SK-N-SH (cell line): ENCODE results near the gene CASQ1. TPM values are rescaled to one million over a fixed set of nuclear protein-coding genes. Genes with fewer than 3 reads are reported as not detected.

ENCODE experiments used
- CTCF ChIA-PET: fragments of 300-600, 350-600 bp; formaldehyde crosslinking; extraction: SDS; loops from one replicate; lab custom pipeline; 2021; lab: Yijun Ruan, JAX
- POLR2A ChIA-PET: fragments of 350-600 bp; sonication (Branson Sonifier 250); formaldehyde crosslinking; extraction: SDS; loops from one replicate; lab custom pipeline; 2020; ENCODE audit warnings: antibody characterized with exemption, inconsistent platforms; lab: Yijun Ruan, JAX
- DNase-seq: peaks from one replicate; pipeline ENCODE4 v3.0.0; 2012
- H2AFZ ChIP-seq: fragments of 200-600 bp; sonication (generic); 2 replicates; pipeline ENCODE4 v1.8.1; 2016; ENCODE audit warnings: antibody characterized with exemption, mild to moderate bottlenecking, low read depth
- H3F3A ChIP-seq: fragments of 200-600 bp; sonication (generic); replicated peaks from 2 replicates; pipeline ENCODE3; 2016; ENCODE audit warnings: antibody characterized with exemption, mild to moderate bottlenecking; ENCODE audit not compliant: insufficient read depth
- H3K27ac ChIP-seq, 2 experiments: fragments of 200-500 bp in 1 of 2; fragments of 200-600 bp in 1 of 2; sonication (Bioruptor generic) in 1 of 2; sonication (generic), shearing (Covaris generic) in 1 of 2; 2 replicates each; pipeline versions ENCODE4 v1.5.1 to v1.6.1; 2014 to 2016; ENCODE audit warnings: low read depth in 2 of 2, inconsistent platforms in 1 of 2, low read length in 1 of 2, mild to moderate bottlenecking in 1 of 2, mixed read lengths in 1 of 2
- H3K27me3 ChIP-seq: fragments of 200-600 bp; sonication (generic), shearing (Covaris generic); 2 replicates; pipeline ENCODE4 v1.6.1; 2016; ENCODE audit warnings: mixed run types; ENCODE audit not compliant: insufficient read depth
- H3K36me3 ChIP-seq, 2 experiments: fragments of 200-500 bp in 1 of 2; fragments of 200-600 bp in 1 of 2; sonication (Bioruptor generic) in 1 of 2; sonication (generic) in 1 of 2; replicated peaks in 1 of 2; 2 replicates each; pipeline versions ENCODE3 to v1.5.1; 2014 to 2016; ENCODE audit warnings: low read length in 1 of 2, mild to moderate bottlenecking in 1 of 2; ENCODE audit not compliant: insufficient read depth in 2 of 2, control insufficient read depth in 1 of 2
- H3K4me1 ChIP-seq, 2 experiments: fragments of 200-500 bp in 1 of 2; fragments of 200-600 bp in 1 of 2; sonication (Bioruptor generic) in 1 of 2; sonication (generic), shearing (Covaris generic) in 1 of 2; 2 replicates each; pipeline versions ENCODE4 v1.5.1 to v1.6.1; 2014 to 2016; ENCODE audit warnings: low read depth in 1 of 2, low read length in 1 of 2, mixed run types in 1 of 2; ENCODE audit not compliant: insufficient read depth in 2 of 2, control insufficient read depth in 1 of 2
- H3K4me2 ChIP-seq: fragments of 200-600 bp; sonication (generic), shearing (Covaris generic); 2 replicates; pipeline ENCODE4 v1.6.1; 2017; ENCODE audit warnings: mixed run types
- H3K4me3 ChIP-seq, 2 experiments: fragments of 200-500 bp in 1 of 2; fragments of 200-600 bp in 1 of 2; sonication (Bioruptor generic) in 1 of 2; sonication (generic), shearing (Covaris generic) in 1 of 2; 2 replicates each; pipeline versions ENCODE4 v1.5.1 to v1.8.1; 2014 to 2016; ENCODE audit warnings: low read depth in 2 of 2, inconsistent platforms in 1 of 2, low read length in 1 of 2, mild to moderate bottlenecking in 1 of 2, mixed read lengths in 1 of 2, moderate library complexity in 1 of 2
- H3K79me2 ChIP-seq: fragments of 200-600 bp; sonication (generic); 2 replicates; pipeline ENCODE4 v1.8.1; 2017; ENCODE audit warnings: mild to moderate bottlenecking; ENCODE audit not compliant: insufficient read depth
- H3K9ac ChIP-seq: fragments of 200-600 bp; sonication (generic); 2 replicates; pipeline ENCODE4 v1.6.1; 2017; ENCODE audit warnings: mixed run types
- H3K9me2 ChIP-seq: fragments of 200-600 bp; sonication (generic); 2 replicates; pipeline ENCODE4 v1.6.1; 2017; ENCODE audit warnings: mixed run types
- H3K9me3 ChIP-seq: fragments of 200-600 bp; sonication (generic); 2 replicates; pipeline ENCODE4 v1.6.1; 2017; ENCODE audit warnings: mixed run types, mild to moderate bottlenecking, moderate library complexity
- H4K20me1 ChIP-seq: fragments of 200-600 bp; sonication (generic); 2 replicates; pipeline ENCODE4 v1.6.1; 2017; ENCODE audit warnings: mild to moderate bottlenecking, mixed run types; ENCODE audit not compliant: insufficient read depth
- CHD2 ChIP-seq: fragments of 150-350 bp; IDR thresholded peaks from 2 replicates; pipeline ENCODE4 v1.6.1; 2018; ENCODE audit warnings: low read length; ENCODE audit not compliant: partially characterized antibody
- CTCF ChIP-seq: fragments of 200-600 bp; sonication (generic); IDR thresholded peaks from 2 replicates; pipeline ENCODE4 v1.6.1; 2017; ENCODE audit warnings: antibody characterized with exemption, mild to moderate bottlenecking, moderate library complexity
- ELF1 ChIP-seq: IDR thresholded peaks from 2 replicates; pipeline ENCODE4 v1.4.0; 2012
- EZH2phosphoT487 ChIP-seq: fragments of 200-600 bp; sonication (generic); IDR thresholded peaks from 2 replicates; pipeline ENCODE4 v1.6.1; 2017; ENCODE audit warnings: low read depth, mixed run types, mild to moderate bottlenecking, antibody characterized with exemption, moderate library complexity, borderline replicate concordance
- FOXJ3 ChIP-seq: sonication (generic); formaldehyde crosslinking; IDR thresholded peaks from 2 replicates; pipeline ENCODE4 v1.5.1; 2020; ENCODE audit warnings: mild to moderate bottlenecking, missing genetic modification reagents
- FOXM1 ChIP-seq: IDR thresholded peaks from 2 replicates; pipeline ENCODE4 v1.4.0; 2012; ENCODE audit warnings: low read depth, mild to moderate bottlenecking
- GABPA ChIP-seq: IDR thresholded peaks from 2 replicates; pipeline ENCODE4 v1.4.0; 2012; ENCODE audit warnings: low read depth, mild to moderate bottlenecking
- GATA2 ChIP-seq: sonication (generic); formaldehyde crosslinking; IDR thresholded peaks from 2 replicates; pipeline ENCODE4 v1.5.0; 2020; ENCODE audit warnings: mild to moderate bottlenecking, missing genetic modification reagents
- JUND ChIP-seq: IDR thresholded peaks from 2 replicates; pipeline ENCODE4 v1.4.0; 2012
- MAX ChIP-seq: IDR thresholded peaks from 2 replicates; pipeline ENCODE4 v1.4.0; 2012; ENCODE audit warnings: low read depth
- MEF2A ChIP-seq: IDR thresholded peaks from 2 replicates; pipeline ENCODE4 v1.4.0; 2012; ENCODE audit warnings: low read depth, borderline replicate concordance
- NFIC ChIP-seq: IDR thresholded peaks from 2 replicates; pipeline ENCODE4 v1.4.0; 2012; ENCODE audit warnings: borderline replicate concordance
- POLR2AphosphoS5 ChIP-seq: IDR thresholded peaks from 2 replicates; pipeline ENCODE4 v1.6.1; 2012; ENCODE audit warnings: low read depth, low read length
- RCOR1 ChIP-seq: fragments of 150-350 bp; IDR thresholded peaks from 2 replicates; pipeline ENCODE4 v1.6.1; 2017; ENCODE audit warnings: antibody characterized with exemption, low read length
- RFX5 ChIP-seq: IDR thresholded peaks from 2 replicates; pipeline ENCODE4 v1.6.1; 2012; ENCODE audit warnings: mild to moderate bottlenecking, improper control_type of control experiment, low read length
- RXRA ChIP-seq: IDR thresholded peaks from 2 replicates; pipeline ENCODE4 v1.4.0; 2012; ENCODE audit warnings: low read depth, mild to moderate bottlenecking, borderline replicate concordance
- SMC3 ChIP-seq: IDR thresholded peaks from 2 replicates; pipeline ENCODE4 v1.6.1; 2012; ENCODE audit warnings: low read depth, low read length, improper control_type of control experiment
- TCF12 ChIP-seq: IDR thresholded peaks from 2 replicates; pipeline ENCODE4 v1.4.0; 2012
- TEAD4 ChIP-seq: IDR thresholded peaks from 2 replicates; pipeline ENCODE4 v1.4.0; 2012; ENCODE audit warnings: mild to moderate bottlenecking, borderline replicate concordance; ENCODE audit not compliant: insufficient read depth
- USF2 ChIP-seq: fragments of 150-350 bp; IDR thresholded peaks from 2 replicates; pipeline ENCODE4 v1.6.1; 2017; ENCODE audit warnings: antibody characterized with exemption, low read length, low read depth, borderline replicate concordance
- YY1 ChIP-seq: IDR thresholded peaks from 2 replicates; pipeline ENCODE4 v1.4.0; 2012; ENCODE audit warnings: low read depth, mild to moderate bottlenecking
- ZBTB33 ChIP-seq: IDR thresholded peaks from 2 replicates; pipeline ENCODE4 v1.4.0; 2012; ENCODE audit warnings: low read depth, borderline replicate concordance
- WGBS: methylation state at CpG from one replicate; pipeline ENCODE4 v1.1.6; 2017; ENCODE audit warnings: low lambda C conversion rate; 5-methylcytosine and 5-hydroxymethylcytosine counted together
- polyA plus RNA-seq, 3 experiments: library from polyadenylated mRNA; depleted of rRNA; stranded (reverse); fragments of >200 nt; gene quantifications; 2 replicates each; pipeline ENCODE4 v1.2.3, GENCODE V29; 2012

CASQ1 gene
- polyA plus RNA-seq, 1 of the 3 experiments (the other 2 are of a cell fraction) = 0.08 TPM

GRCh38 chr1:160168016-160168415 lies 22.4 kb upstream of the CASQ1 start:
- H4K20me1 ChIP-seq = no peaks in the 10 kb centered on the region
- H3K9me3 ChIP-seq = no peaks in the 10 kb centered on the region
- H3K4me2 ChIP-seq = no peak overlapping the region
- TF ChIP-seq JUND (no peak), CHD2 (no peak), TEAD4 (no peak), GABPA (no peak), TCF12 (no peak), FOXM1 (no peak), NFIC (no peak), MEF2A (no peak), USF2 (no peak), RCOR1 (no peak)
- H3F3A ChIP-seq = no peaks in the 10 kb centered on the region
- H3K4me1 ChIP-seq = no peaks in the 10 kb centered on the region
- 56% methylated on average over 5 of the region's 5 CpGs for WGBS
- H3K79me2 ChIP-seq = no peaks in the 10 kb centered on the region
- ChIA-PET POLR2A (no interaction called here), CTCF (interaction anchor here (1.0 kb wide), 1 partner anchor 25 kb away, joined by 3 read pairs; no protein-coding TSS in a partner anchor)
- no peaks in the 10 kb centered on the region for H3K36me3 ChIP-seq
- no peak for DNase-seq
- H3K9ac ChIP-seq = no peak overlapping the region
- H3K27ac ChIP-seq = no peak overlapping the region
- peaks cover 10% of the 10 kb centered on the region; the same call in 1 of the 2 replicates for H3K27me3 ChIP-seq
- no peak overlapping the region for H3K4me3 ChIP-seq
- H2AFZ ChIP-seq = no peak overlapping the region
- H3K9me2 ChIP-seq = no peaks in the 10 kb centered on the region

GRCh38 chr1:160168609-160169369 lies 21.6 kb upstream of the CASQ1 start:
- peaks cover 10% of the 10 kb centered on the region; the same call in 1 of the 2 replicates for H3K27me3 ChIP-seq
- H3F3A ChIP-seq = no peaks in the 10 kb centered on the region
- POLR2A ChIA-PET = no interaction called here
- no peak overlapping the region for H2AFZ ChIP-seq
- no peaks in the 10 kb centered on the region for H4K20me1 ChIP-seq
- no peak for DNase-seq
- H3K79me2 ChIP-seq = no peaks in the 10 kb centered on the region
- WGBS = 84% methylated on average over 13 of the region's 13 CpGs
- no peak overlapping the region for H3K4me2 ChIP-seq
- no peaks in the 10 kb centered on the region for H3K36me3 ChIP-seq
- H3K9me2 ChIP-seq = no peaks in the 10 kb centered on the region
- CTCF ChIA-PET = interaction anchor here (1.3 to 1.4 kb wide), 2 partner anchors 83 kb away, joined by 4 read pairs; no protein-coding TSS in a partner anchor
- TF ChIP-seq JUND (no peak), RXRA (no peak), ZBTB33 (no peak), GABPA (no peak), NFIC (no peak), GATA2 (CRISPR knock-in tag) (no peak), YY1 (no peak), EZH2phosphoT487 (no peak), POLR2AphosphoS5 (no peak), USF2 (no peak), CTCF (no peak), MAX (no peak), RFX5 (no peak), ELF1 (no peak), FOXJ3 (CRISPR knock-in tag) (no peak), SMC3 (no peak)
- no peak overlapping the region for H3K27ac ChIP-seq
- H3K4me3 ChIP-seq = no peak overlapping the region
- no peak overlapping the region for H3K9ac ChIP-seq
- no peaks in the 10 kb centered on the region for H3K4me1 ChIP-seq
- H3K9me3 ChIP-seq = no peaks in the 10 kb centered on the region
